Stimulated activated CD4-positive, alpha-beta T cell treated with anti-CD3 and anti-CD28 coated beads, TNF-alpha, amount 100 ng/mL, for 24 hours (primary cell): ENCODE results near the gene SFT2D2.

Experiments used
- DNase-seq, 3 experiments: peaks; one replicate each; pipeline ENCODE4 v3.0.0-alpha.2; 2020; ENCODE audit warnings: low read depth in 3 of 3

SFT2D2 gene

DNA sequence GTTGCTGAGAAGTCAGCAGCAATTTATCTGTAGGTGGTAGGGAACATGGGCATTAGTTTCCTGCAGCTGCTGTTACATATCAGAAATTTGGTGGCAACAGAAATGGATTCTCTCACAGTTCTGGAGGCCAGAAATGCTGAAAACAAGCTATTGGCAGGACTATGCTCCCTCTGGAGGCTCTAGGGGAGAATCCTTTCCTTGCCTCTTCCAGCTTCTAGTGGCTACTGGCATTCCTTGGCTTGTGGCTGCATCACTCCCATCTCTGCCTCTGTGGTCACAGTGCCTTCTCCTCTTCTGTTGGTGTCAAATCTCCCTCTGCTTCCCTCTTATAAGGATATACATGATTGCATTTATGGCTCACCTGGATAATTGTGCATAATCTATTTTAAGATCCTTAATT lies 2.5 kb upstream of the SFT2D2 start:
- DNase-seq: no peak

DNA sequence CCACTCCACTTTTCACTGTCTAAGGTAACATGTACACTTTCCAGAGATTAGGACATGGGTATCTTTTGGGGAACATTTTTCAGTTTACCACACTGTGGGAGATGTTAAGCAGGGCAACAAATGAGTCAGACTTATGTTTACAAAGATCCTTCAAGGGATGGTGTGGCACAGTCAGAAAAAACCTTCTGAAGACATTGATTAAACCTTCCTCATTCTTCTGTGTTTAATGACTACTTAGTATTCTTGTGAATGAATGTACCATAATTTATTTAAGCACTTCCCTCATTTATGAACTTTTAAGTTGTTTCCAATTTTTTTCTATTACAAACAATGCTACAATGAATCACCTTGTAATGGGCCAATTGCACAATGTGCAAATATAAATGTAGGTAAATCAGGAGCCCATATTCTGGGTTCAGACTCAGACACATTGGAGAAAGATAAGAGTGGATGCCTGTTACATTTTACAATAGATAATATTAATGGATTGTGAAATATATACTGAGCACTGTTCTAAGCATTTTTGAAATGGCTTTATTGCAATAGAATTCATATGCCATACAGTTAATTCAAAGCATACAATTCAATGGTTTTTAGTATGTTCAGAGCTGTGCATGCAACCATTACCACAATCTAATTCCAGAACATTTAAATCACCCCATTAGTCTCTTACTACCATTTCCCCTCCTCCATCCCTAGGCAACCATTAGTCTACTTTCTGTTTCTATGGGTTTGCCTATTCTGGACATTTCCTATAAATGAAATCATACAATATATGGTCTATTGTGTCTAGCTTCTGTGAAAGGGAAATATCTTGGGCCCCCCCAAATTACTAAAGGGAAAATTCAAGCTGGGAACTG lies 1.9 kb upstream of the SFT2D2 start:
- DNase-seq: no peak

DNA sequence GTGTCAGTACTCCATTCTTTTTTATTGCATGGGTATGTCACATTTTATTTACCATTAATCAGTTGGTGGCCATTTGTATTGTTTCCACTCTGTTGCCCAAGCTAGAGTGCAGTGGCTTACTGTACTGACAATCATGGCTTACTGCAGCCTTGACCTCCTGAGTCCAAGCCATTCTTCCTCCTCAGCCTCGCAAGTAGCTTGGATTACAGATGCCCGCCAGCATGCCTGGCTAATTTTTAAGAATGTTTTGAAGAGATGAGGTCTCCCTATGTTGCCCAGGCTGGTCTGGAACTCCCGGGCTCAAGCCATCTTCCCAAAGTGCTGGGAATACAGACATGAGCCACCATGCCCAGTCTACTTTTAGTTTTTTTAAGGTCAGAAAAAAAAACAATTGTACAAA lies 813 bp upstream of the SFT2D2 start:
- DNase-seq: no peak

DNA sequence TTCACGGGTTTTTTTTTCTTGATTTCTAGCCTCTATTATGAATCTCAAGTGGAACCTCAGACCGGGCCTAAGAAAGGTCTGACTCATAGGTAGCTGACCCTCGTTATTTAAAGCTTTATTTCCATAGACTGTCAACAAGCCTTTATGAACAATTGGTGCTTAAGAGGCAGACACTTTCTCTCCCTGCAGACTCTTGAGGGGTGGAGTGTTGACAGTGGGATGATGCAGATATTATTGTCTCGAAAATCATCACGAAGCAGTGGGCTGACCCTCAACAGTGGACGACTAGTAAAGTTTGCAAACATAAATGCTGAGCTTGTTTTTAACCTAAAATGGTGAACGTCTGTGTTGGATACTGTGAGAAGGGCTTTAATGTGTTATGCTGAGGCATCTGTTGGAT lies 1.8 kb downstream of the SFT2D2 start:
- no peak for DNase-seq

DNA sequence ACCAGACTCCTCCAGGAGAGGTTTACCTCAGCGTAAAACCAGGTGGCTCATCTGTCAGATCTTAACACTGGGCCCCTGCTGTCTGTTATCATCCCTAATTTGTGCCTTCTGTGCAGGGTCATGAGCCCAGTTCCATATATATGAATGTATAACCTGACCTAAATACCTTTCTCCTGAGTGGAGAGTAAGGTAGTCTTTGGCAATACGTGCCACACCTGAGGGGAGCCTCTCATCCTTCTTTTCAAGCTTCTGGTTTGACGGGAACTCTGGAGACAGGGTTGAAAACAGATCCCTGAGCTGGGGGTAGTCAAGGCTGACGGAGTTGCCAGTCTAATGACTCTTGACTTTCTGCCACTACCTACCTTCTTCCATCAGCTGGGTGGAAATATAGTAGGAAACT lies 4.1 kb downstream of the SFT2D2 start:
- no peak for DNase-seq

DNA sequence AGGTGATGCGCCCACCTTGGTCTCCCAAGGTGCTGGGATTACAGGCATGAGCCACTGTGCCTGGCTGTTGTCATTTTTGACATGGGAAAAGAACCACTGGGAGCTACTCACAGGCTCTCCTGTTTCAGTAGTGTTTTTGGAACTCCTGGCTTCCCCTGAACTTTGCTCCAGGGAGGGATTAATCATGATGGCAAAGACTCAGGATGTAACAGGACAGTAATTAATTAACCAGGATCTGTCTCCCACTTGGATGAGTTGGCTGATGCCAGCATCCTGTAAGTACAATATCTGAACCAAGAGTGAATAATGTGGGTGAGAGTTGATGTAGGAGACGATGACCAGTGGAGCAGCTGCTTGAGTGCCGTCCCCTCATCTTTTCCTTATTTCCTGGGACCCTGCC lies 4.9 kb downstream of the SFT2D2 start:
- no peak for DNase-seq

DNA sequence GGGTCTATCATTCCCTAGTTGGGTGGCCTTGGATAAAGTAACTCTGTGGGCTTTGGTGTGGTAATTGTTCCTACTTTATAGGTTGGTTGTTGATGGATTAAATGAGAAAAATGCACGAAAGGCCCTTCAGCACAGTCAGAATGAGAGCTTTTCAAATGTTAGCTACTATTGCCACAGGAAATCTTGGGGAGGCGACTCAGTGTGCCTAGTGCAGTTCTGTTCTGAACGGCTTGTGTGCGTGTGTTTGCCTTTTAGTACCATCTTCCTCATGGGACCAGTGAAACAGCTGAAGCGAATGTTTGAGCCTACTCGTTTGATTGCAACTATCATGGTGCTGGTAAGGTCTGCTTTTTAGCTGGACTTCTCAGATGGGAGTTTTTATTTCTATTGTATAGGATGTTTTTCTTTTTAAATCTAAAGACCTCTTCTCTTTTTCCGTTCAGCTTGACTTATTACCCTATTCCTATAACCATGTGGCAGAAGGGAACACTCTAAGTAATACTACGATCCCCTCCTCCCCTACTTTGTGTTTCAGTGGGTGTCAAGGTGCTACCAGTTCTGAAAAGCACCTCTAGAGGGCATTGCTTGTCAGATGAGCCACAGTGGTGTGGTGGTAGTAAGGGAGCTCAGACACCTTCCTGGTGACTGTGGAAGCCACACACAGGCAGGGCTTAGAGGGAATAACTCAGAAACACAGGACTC lies 9.2 kb downstream of the SFT2D2 start:
- peak in 2 of 3 experiments; percentile 26 to 27 for DNase-seq

DNA sequence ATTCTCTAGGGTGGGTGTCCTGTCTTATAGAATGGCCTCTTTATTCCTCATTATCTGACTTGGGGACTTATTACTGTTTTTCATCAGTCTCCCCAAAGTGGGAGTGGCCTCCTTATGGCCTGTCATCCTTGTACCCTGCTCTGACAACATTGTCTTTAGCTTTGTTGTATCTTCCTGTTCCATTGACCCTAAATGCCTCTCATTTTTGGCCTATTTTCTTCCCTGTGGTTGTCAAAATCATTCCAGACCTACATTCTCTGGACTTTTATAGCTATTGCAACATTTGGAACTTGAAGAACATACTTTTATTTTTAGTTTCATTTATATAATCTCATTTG lies 9.7 kb downstream of the SFT2D2 start:
- no peak for DNase-seq

DNA sequence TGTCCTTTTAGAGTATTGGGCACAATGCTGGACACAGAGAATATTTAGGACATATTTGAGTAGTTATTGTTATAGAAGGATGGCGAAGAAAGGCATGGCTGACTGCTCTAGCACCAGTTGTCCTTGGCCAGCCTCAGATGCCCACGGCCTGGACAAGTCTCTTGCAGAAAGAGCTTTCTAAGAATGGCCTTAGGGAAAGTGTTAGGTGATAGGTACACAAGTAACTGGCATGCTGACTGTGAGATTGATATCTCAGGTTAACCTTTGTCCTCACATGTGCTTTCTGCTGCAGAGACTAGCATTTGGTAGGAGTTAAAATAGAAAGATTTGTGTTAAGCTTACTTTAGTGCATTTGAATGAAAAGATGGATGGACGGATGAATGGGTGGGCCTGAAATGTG lies 10.1 kb downstream of the SFT2D2 start:
- DNase-seq: no peak

DNA sequence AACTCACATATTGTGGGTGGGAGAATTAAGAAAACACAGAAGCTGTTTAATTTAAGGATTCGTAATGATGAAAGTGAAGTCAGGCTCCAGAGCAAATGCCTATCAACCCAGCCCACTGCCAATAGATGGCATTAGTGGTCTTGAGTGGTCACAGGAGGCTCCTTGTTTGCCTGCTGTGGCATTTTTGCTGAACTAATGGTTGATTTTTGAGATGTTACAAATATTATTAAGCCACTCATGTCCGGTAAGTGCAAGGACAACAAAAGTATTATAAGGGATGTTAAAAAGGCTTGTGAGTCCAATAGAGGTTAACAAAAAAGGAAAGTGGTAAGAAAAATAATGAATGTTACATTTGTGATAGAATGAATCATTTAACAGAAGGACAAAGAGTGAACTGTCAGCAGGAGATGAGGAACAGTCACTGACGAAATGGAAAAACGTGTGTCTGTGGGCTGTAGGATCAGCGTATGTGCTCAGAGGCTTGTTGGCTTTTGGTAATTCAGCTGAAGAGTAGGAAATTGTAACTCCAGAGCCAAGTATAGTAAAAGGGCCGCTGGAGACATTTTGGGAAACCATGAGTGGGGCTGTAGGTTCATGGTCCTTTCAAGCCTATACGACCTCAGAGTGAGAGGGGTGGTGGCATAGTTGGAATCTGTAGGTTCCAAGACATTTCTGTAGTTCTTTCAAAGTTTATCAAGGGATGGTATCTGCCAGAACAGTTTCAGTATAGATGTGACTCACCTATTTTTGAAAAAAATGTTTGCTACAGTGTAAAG lies 11.2 kb downstream of the SFT2D2 start:
- DNase-seq: peak in 1 of 3 experiments; percentile 35

DNA sequence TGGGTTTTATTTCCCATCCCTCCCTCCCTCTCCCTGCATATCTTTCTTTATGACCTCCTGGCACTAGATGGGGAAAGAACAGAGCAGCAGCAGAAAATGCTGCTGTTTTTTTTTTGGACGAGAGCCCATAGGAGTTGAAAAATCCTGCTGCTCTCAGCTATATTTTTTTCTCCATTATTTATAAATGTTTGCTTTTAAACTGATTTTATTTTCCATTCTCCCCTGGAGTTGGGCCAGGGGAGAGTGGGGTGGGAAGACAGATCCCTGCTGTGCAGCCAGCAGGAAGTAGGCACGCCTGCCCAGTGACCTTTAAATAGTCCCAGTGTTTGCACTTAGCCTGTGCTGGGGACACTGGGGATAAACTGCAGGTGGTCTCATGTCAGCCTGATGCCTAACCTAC lies 17.4 kb downstream of the SFT2D2 start:
- no peak for DNase-seq

DNA sequence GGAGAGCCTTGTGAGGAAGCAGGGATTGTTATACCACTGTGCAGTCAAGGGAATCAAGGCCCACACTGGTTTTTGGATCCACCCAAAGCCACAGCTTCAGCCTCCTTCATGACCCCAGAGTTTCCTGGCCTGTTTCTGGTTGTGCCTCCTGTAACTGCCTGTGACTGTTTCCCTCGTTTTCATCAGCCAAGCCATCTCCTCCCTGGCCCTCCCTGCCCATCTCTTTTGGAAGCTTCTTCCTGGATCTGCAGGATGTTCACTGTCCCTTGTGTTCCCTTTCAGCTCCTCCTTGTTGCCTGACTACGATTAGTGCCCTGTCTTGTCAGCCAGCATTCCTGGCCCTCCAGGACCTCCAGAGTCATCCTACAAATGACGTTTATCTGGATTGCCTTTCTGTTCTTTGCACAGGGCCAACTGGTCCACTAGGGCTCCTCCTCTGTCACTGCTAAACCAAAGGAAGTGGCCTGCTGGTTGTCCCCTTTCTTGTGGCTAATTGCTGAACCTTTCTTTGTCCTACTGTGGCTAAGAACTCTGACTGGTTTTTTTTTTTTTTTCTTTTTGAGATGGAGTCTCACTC lies 17.9 kb downstream of the SFT2D2 start:
- no peak for DNase-seq

DNA sequence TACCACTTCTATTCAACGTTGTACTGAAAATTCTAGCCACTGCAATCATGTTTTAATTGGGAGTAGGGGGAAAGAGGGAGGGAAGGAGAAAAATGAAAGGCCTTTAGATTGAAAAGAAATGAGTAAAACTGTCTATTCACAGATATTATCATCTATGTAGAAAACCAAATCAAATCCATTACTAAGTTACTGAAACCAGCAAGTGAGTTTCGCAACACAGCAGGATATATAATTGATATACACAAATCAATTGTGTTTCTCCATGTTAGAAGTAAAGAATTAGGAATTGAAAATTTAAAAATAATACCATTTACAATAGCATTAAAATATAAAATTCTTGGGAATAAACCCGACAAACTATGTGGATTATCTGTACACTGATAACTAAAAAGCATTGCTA lies 19.2 kb downstream of the SFT2D2 start:
- no peak for DNase-seq

DNA sequence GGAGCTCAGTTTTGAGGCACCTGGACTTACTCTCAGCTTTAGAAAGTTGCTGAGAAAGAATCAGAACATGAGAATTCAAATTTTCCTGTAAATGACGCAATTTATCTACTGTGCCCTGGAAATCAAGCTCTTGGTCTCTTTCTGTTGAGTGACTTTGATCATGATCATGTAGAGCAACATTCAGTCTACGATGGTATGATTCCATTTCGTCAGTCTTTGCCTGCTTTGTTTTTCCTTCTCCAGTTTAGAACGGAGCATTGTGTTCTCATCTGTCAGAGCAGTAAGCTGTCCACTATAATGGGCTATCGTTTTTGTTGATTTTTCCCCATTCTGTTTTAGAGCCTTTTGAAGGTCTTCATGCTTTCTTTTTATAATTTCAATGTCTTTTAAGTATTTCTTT lies 20.7 kb downstream of the SFT2D2 start:
- no peak for DNase-seq

DNA sequence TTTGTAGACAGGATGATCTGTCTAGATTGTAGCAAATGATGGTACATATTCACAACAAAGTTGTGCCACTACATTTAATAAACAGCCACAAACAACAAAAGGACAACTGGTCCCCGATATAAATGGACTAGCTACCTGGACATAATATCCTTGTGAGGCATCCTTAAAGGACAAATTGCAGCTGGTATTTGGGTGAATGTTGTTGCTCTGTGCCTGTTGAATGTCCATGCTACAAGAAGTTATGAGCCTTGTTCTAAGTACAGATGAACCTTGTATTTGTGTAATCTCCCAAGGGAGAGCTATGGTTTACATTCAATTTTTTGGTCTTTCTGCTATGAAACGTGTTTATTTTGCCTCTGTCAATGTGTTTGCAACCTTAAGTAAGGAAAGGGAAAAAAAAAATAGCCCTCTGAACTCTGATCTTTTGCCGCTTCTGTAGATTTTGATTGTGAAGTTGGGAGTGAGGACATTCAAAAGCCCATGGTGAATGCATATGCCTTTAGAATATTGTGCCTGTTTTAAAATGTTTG lies 26.5 kb downstream of the SFT2D2 start:
- no peak for DNase-seq

DNA sequence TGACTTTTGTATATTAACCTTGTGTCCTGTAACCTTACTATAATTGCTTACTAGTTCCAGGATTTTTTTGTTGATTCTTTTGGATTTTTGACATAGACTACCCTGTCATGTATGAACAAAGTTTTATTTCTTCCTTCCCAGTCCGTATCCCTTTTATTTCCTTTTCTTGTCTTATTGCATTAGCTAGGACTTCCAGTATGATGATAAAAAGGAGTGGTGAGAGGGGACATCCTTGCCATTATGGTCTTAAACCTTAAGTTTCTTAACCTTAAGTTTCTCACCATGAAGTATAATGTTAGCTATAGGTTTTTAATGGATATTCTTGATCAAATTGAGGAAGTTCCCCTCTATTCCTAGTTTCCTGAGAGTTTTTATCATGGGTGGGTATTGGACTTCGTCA lies 30.4 kb downstream of the SFT2D2 start:
- no peak for DNase-seq

DNA sequence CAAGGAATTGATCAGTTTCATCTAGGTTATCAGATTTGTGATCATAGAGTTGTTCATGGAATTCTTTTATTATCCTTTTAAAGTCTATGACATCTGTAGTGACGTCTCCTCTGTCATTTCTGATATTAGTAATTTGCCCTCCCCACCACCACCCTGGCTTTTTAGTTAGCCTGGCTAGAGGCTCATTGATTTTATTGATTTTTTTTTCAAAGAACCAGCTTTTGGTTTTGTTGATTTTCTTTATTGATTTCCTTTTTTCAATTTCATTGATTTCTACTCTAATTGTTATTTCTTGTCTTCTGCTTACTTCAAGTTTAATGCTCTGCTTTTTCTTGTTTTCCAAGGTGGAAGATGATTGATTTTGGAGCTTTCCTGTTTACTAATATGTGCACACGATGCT lies 31.6 kb downstream of the SFT2D2 start:
- DNase-seq: no peak

DNA sequence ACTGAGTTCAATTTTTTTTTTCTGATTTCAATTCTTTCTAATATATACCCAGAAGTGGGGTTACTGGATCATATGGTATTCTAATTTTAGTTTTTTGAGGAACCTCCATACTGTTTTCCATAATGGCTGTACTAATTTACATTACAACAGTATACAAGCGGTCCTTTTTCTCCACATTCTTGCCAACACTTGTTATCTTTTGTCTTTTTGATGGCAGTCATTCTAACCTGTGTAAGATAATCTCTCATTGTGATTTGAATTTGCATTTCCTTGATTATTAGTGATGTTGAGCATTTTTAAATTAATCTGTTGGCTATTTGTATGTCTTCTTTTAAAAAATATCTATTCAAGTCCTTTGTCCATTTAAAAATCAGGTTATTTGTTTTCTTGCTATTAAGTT lies 33.8 kb downstream of the SFT2D2 start:
- DNase-seq: no peak

DNA sequence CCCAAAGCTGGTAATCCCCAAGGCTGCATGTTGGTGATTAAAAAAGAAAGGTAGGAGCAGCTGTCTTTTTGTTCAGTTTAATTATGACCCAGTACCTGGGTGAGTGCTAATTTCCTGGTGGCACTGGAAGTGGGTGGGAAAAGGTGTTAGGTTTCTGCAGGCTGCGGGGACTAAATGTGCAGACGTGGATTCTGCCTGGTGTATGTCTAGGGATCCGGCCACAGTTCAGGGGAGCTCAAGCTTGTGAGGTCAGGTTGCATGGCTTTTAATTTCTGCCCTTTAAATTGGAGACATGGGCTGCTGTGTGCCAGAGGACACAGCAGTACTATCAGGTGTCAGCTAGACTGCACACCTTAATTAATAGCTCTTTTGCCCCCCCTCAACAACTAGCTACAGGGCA lies 34.6 kb downstream of the SFT2D2 start:
- DNase-seq: no peak

DNA sequence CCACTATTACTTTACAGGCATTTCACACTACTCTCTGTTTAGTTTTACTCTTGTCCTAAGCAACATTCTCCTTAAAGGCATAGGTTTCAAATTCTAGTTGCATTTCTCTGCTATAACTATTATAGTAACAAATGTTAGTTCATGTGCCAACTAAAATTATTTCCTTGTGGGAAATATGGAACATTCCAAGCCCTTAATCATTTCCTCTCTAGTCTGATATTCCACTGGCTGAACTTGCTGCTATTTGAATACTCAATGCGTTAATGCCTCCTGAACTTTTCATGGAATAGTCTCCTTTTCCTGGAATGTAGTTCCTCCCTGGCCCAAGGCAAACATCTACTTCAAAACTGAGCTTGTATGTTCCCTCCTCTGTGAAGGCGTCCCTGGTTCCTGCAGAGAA lies 35.6 kb downstream of the SFT2D2 start:
- DNase-seq: no peak

DNA sequence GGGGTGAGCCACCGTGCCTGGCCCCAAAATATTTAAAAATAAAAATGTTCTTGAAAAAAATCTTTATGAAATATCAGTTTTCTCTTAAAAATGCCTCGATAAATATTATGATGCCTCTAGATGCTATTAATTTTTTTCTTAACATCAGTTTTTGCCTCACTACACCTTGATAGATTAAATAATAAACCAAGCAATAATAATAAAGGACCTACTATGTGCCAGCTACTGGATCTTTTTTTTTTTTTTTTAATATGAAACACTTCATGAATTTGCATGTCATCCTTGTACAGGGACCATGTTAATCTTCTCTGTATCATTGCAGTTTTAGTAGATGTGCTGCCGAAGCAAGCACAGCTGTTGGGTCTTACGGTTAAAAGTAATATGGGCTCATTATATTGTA lies 37.3 kb downstream of the SFT2D2 start:
- DNase-seq: no peak

DNA sequence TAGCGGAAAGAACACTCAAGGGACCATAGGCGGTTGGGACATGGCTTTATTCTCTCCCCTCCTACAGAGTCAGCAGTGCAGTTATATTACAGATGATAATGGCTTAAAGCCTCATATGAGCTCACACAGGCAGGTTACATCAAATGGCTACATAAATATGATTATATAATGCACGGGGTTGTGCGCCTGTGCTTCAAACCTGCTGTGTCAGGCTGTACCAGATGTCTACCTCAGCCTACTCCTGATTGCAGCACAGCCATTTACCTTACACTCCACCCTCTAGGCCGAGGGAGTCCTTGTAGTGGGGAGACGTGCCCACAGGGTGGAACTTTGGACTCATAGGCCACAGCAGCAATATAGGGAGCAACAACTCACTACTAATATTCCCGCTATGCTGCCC lies 38.5 kb downstream of the SFT2D2 start:
- DNase-seq: no peak
